Fibroblast of the aortic adventitia (primary cell): Measurements from ENCODE around the gene PCBP3. TPM values are rescaled to one million over a fixed set of nuclear protein-coding genes. Genes with fewer than 3 reads are reported as not detected.

Experiments
- DNase-seq: peaks from one replicate; pipeline ENCODE4 v3.0.0-alpha.2; 2010; ENCODE audit warnings: low read depth
- H3K4me3 ChIP-seq: 2 replicates; pipeline ENCODE4 v1.5.1; 2011; ENCODE audit warnings: low read depth, mild to moderate bottlenecking, control low read depth, low read length, moderate library complexity
- total RNA-seq: library from RNA; depleted of rRNA; stranded (reverse); fragments of >200 nt; gene quantifications from 2 replicates; pipeline ENCODE4 v1.2.3, GENCODE V29; 2012; ENCODE audit warnings: low replicate concordance
- TF ChIP-seq, protein P1 (sequence below): IDR thresholded peaks from 2 replicates; pipeline ENCODE4 v1.5.1; 2011; ENCODE audit warnings: mild to moderate bottlenecking, low read length, control low read depth, inconsistent platforms; ENCODE audit not compliant: insufficient read depth

PCBP3 gene
- total RNA-seq, 1 donor: 1.2 TPM

DNA sequence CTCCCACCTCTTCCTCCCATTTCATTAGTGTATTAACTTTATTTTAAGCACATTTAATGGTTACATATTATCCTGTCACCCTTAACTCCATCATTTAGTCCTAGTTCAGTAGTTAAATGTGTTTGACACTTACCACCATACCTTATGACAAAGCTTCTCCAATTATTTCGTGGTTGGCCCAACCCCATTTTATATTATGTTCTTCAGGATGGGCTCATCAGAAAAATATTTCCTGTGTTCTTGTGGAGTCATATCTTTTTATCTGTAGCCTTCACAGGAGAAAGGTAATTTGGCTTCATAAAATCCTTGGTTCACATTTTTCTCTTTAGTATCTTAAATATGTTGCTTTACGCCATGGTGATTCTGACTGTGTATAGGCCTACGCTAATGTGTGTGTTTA, 195.7 kb downstream of the PCBP3 start:
- TF ChIP-seq, protein P1, sequence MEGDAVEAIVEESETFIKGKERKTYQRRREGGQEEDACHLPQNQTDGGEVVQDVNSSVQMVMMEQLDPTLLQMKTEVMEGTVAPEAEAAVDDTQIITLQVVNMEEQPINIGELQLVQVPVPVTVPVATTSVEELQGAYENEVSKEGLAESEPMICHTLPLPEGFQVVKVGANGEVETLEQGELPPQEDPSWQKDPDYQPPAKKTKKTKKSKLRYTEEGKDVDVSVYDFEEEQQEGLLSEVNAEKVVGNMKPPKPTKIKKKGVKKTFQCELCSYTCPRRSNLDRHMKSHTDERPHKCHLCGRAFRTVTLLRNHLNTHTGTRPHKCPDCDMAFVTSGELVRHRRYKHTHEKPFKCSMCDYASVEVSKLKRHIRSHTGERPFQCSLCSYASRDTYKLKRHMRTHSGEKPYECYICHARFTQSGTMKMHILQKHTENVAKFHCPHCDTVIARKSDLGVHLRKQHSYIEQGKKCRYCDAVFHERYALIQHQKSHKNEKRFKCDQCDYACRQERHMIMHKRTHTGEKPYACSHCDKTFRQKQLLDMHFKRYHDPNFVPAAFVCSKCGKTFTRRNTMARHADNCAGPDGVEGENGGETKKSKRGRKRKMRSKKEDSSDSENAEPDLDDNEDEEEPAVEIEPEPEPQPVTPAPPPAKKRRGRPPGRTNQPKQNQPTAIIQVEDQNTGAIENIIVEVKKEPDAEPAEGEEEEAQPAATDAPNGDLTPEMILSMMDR: no peak
- DNase-seq: no peak
- H3K4me3 ChIP-seq: no peak overlapping the region

DNA sequence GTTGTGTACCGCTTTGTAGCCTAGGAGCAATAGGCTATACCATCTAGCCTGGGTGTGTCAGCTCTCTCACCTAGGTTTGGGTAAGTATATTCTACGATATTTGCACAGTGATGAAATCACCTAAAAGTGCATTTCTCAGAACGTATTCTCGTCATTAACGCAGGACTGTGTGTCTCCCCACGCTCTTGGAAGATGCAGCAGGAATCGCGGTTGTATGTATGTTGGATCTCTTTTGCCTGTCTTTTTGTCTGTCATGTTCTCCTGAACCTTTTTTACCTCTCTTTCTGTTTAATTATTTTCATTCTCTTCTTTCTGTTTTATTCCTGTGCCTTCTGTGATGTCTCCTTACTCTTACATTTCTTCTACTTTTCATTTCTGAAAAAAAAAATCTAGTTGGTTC, 197.5 kb downstream of the PCBP3 start:
- TF ChIP-seq, protein P1: no peak
- DNase-seq: no peak

DNA sequence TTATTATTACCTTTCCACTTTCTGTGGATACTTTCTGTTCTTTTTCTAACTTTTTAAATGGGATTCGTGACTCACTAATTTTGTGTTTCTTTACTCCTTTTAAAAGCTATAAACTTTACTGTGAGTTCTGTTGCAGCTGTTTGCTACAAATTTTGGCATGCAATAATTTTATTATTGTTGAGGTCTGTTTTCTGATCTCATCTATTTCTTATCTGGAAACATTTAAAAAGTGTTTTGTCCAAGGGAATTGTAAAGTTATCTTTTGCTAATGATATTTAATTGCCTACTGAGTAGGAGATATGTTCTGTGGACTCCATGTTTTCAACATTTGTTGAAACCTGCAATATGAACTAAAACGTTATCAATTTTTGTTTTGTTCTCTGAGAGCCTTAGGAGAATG, 199.9 kb downstream of the PCBP3 start:
- no peak for DNase-seq
- no peak overlapping the region for H3K4me3 ChIP-seq
- TF ChIP-seq, protein P1: no peak

More for the DNA sequence above, 197.5 kb downstream of the PCBP3 start:
- H3K4me3 ChIP-seq: no peak overlapping the region

DNA sequence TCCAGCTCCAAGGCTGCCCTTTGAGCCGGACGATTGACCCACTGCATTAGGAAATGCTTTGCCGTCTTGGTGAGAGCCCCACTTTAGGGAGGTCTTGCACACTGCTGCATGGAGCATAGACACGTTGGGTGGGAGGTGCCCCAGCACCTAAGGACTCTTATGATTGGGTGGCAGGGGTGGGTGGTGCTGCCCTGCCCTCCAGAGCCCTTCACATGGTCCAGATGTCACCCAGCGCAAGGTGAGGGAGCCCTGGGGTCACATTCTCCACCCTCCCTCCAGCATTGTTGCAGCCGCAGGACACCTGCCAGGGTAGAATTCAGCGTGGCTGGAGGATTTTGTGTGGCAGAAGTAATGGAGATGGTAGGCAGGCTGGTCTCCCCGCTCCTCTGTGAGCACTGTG, 200.7 kb downstream of the PCBP3 start:
- TF ChIP-seq, protein P1: no peak
- H3K4me3 ChIP-seq: no peak overlapping the region
- DNase-seq: no peak

DNA sequence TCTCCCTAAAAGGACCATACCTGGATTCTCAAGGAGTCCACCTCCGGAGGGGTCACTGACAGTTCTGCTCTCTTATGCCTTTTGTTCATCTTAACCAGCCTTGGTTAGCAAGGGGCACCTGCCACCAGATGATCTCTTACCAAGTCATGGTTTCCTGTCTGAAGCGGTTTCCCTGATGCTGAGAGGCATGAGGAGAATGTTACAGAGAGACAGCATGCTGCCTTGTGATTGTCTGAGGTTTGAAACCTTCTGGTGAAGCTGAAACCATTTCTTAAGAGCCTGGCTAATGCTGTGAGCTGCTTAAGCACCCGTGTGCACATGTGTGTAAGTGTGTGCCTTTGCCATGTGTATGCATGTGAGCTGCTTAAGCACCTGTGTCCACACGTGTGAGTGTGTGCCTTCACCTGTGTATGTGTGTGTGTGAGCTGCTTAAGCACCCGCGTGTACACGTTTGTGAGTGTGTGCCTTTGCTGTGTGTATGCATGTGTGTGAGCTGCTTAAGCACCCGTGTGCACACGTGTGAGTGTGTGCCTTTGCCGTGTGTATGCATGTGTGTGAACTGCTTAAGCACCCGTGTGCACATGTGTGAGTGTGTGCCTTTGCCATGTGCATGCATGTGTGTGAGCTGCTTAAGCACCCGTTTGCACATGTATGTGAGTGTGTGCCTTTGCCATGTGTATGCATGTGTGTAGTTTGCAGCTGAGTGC, 201.7 kb downstream of the PCBP3 start:
- no peak for DNase-seq
- H3K4me3 ChIP-seq: no peak overlapping the region
- TF ChIP-seq, protein P1: no peak

DNA sequence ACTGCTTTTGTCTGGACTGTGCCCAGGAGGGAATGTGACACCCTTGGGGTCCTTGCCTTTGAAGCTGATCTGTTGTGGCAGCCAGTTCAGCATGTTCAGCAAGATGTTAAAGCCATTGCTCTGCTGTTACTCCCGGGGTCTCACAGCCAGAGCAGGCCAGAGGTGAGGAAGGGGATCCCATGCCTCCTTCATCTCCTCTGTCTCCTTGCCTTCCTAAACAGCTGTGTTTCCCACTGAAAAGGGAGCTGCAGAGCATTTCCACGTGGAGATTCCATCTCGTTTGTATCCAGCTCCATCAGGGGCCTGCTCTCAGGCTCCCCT, 202.2 kb downstream of the PCBP3 start:
- no peak for DNase-seq
- H3K4me3 ChIP-seq: no peak overlapping the region
- TF ChIP-seq, protein P1: no peak
